C4-2B (cell line): ENCODE measurements around the gene HS3ST6.
"Not testable (repeated sequence)": the region's sequence is repeated elsewhere in the genome, so short reads cannot be mapped to it uniquely, and the experiment has no call there.

Experiments
- H3K27ac ChIP-seq: fragments of 450-650 bp; 2 replicates; pipeline ENCODE4 v1.5.1; 2017
- ZFX ChIP-seq: fragments of 450-650 bp; IDR thresholded peaks from 2 replicates; pipeline ENCODE4 v1.6.1; 2017
- TF ChIP-seq, protein P1 (sequence below): fragments of 450-650 bp; conservative IDR thresholded peaks from 2 replicates; pipeline ENCODE4 v1.5.1; 2017; ENCODE audit warnings: mild to moderate bottlenecking

Gene HS3ST6

GRCh38 chr16:1879477-1879876 is 38.7 kb downstream of the HS3ST6 start:
- TF ChIP-seq, protein P1, sequence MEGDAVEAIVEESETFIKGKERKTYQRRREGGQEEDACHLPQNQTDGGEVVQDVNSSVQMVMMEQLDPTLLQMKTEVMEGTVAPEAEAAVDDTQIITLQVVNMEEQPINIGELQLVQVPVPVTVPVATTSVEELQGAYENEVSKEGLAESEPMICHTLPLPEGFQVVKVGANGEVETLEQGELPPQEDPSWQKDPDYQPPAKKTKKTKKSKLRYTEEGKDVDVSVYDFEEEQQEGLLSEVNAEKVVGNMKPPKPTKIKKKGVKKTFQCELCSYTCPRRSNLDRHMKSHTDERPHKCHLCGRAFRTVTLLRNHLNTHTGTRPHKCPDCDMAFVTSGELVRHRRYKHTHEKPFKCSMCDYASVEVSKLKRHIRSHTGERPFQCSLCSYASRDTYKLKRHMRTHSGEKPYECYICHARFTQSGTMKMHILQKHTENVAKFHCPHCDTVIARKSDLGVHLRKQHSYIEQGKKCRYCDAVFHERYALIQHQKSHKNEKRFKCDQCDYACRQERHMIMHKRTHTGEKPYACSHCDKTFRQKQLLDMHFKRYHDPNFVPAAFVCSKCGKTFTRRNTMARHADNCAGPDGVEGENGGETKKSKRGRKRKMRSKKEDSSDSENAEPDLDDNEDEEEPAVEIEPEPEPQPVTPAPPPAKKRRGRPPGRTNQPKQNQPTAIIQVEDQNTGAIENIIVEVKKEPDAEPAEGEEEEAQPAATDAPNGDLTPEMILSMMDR = no peak
- H3K27ac ChIP-seq = no peak overlapping the region

GRCh38 chr16:1878256-1878655 is 40.0 kb downstream of the HS3ST6 start:
- no peak overlapping the region for H3K27ac ChIP-seq
- TF ChIP-seq, protein P1 = no peak
- TF ChIP-seq ZFX = no peak

GRCh38 chr16:1877804-1878203 is 40.4 kb downstream of the HS3ST6 start:
- no peak overlapping the region for H3K27ac ChIP-seq
- TF ChIP-seq ZFX = no peak
- TF ChIP-seq, protein P1 = no peak

GRCh38 chr16:1877089-1877488 is 41.1 kb downstream of the HS3ST6 start:
- no peak overlapping the region for H3K27ac ChIP-seq
- TF ChIP-seq ZFX = no peak
- TF ChIP-seq, protein P1 = no peak

DNA sequence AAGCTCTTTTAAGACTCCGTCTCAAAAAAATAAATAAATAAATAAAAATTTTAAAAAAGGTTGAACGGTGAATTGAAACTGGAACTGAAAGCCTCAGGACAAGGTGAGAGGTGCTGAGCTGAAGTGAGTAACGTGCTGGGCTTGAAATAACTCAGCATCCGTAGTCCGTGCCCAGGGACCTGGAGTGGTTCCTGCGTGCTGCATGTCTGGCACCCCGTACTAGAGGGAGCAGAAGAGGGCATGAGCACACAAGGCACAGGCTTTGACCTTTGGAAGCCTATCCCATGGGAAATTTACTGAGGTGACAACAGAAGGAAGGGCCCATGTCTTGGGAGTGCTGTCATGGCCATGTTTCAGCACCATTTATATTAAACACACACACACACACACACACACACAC is 41.7 kb downstream of the HS3ST6 start:
- TF ChIP-seq, protein P1 = no peak
- no peak for TF ChIP-seq ZFX
- no peak overlapping the region for H3K27ac ChIP-seq

- H3K27ac ChIP-seq = not testable (repeated sequence)
Measured at GRCh38 chr16:1876066-1876465, 42.1 kb downstream of the HS3ST6 start.

DNA sequence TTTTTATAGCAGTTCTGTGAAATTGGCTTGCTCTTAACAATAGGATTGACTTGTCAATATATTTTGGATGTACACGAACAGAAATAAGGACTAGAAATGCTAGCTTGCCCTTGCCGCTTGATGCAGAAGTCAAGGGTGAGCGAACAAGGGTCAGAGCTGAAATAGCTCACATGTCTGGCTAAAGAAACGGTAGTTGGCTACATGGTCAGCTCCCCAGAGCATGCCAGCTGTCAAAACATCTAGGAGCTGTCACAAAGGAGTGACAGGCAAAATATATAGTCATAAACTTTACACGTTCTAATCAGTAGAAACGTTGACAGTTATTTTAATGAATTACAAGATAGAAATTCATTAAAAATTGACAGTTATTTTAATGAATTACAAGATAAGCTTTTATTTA is 43.4 kb downstream of the HS3ST6 start:
- no peak overlapping the region for H3K27ac ChIP-seq
- TF ChIP-seq, protein P1 = no peak
- TF ChIP-seq ZFX = no peak

DNA sequence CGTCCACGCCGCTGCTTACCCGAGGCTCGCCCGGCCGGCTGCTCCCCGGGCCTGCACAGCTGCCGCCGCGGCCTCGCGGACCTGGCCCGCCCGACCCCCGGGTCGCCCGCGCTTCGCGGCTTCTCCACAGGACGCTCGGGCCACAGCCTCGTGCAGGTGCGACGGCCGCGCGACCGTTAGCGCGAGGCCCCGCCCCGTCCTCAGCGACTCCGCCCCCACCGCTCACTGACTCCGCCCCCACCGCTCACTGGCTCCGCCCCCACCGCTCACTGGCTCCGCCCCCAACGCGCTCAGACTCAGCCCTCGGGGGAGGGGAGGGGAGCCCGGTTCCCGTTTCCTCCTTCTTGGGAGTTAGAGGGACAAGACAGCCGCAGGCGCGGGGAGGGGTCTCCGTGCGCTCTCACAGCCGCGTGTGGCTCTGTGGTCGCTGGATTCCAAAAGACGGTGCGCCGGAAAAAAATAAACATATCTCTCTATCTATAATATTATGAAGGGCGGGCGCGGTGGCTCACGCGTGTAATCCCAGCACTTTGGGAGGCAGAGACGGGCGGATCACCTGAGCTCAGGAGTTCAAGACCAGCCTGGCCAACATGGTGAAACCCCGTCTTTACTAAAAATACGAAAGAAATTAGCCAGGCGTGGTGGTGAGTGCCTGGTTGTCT is 46.1 kb downstream of the HS3ST6 start, which contains the start of gene MEIOB:
MEIOB (minus strand) TSS at position 191 of the 662 bp plus-strand sequence. CDS start 3,989 bp downstream, outside the sequence.
- no peak within 1 kb of the TSS for H3K27ac ChIP-seq
- TF ChIP-seq ZFX = no peak
- TF ChIP-seq, protein P1 = no peak
